GM18858 (cell line): ENCODE results near the gene ZSWIM1.

Experiments
- ATAC-seq: cut with Tn5 transposase; IDR thresholded peaks from one replicate; pipeline ENCODE4 v1.9.1; 2021; ENCODE audit not compliant: unreplicated experiment

ZSWIM1 gene

GRCh38 chr20:45907219-45907948 is 26.4 kb downstream of the ZSWIM1 start:
- ATAC-seq, result no peak

GRCh38 chr20:45908084-45908483 is 27.1 kb downstream of the ZSWIM1 start:
- no peak for ATAC-seq

GRCh38 chr20:45909336-45909808 is 28.3 kb downstream of the ZSWIM1 start:
- ATAC-seq, result no peak

- no peak for ATAC-seq
Observed at GRCh38 chr20:45909817-45910669, 29.0 kb downstream of the ZSWIM1 start.

- ATAC-seq, result peak; percentile 73
Observed at GRCh38 chr20:45910670-45911485, 29.9 kb downstream of the ZSWIM1 start.

GRCh38 chr20:45911486-45912343 is 30.7 kb downstream of the ZSWIM1 start, which contains the start of gene PLTP:
Gene PLTP, minus strand, starts transcription at chr20:45912155. Its CDS starts 703 bp downstream, at chr20:45911452.
- no peak for ATAC-seq

- no peak for ATAC-seq
Observed at GRCh38 chr20:45912344-45912682, 31.3 kb downstream of the ZSWIM1 start.

- no peak for ATAC-seq
Observed at GRCh38 chr20:45913116-45913515, 32.1 kb downstream of the ZSWIM1 start.

GRCh38 chr20:45917790-45918141 is 36.7 kb downstream of the ZSWIM1 start:
- no peak for ATAC-seq

- no peak for ATAC-seq
Observed at GRCh38 chr20:45918182-45918737, 37.2 kb downstream of the ZSWIM1 start.

- ATAC-seq, result no peak
Observed at GRCh38 chr20:45918779-45919537, 37.9 kb downstream of the ZSWIM1 start.

GRCh38 chr20:45919542-45920399 is 38.7 kb downstream of the ZSWIM1 start:
- ATAC-seq, result no peak

- no peak for ATAC-seq
Observed at GRCh38 chr20:45920462-45921336, 39.7 kb downstream of the ZSWIM1 start.

GRCh38 chr20:45921337-45922189 is 40.5 kb downstream of the ZSWIM1 start:
- ATAC-seq, result no peak

GRCh38 chr20:45924391-45925261 is 43.6 kb downstream of the ZSWIM1 start:
- ATAC-seq, result no peak
